Fibroblast of lung (primary cell): ENCODE data around the gene SUN5. TPM values are rescaled to one million over a fixed set of nuclear protein-coding genes. Genes with fewer than 3 reads are reported as not detected.

Experiments
- DNase-seq, 2 donors: peaks; one replicate each; pipeline versions ENCODE4 v3.0.0 to v3.0.0-alpha.2; 2010; ENCODE audit warnings: low read depth in 2 of 2
- H2AFZ ChIP-seq: 2 replicates; pipeline ENCODE4 v1.5.1; 2012; ENCODE audit warnings: low read length, control low read depth, inconsistent platforms
- H3K27ac ChIP-seq: 2 replicates; pipeline ENCODE4 v1.5.1; 2011; ENCODE audit warnings: low read length, control low read depth; ENCODE audit not compliant: insufficient read depth
- H3K27me3 ChIP-seq: 2 replicates; pipeline ENCODE4 v1.5.1; 2011; ENCODE audit warnings: mild to moderate bottlenecking, low read length; ENCODE audit not compliant: control insufficient read depth, insufficient read depth
- H3K36me3 ChIP-seq: 2 replicates; pipeline ENCODE4 v1.5.1; 2011; ENCODE audit warnings: low read length; ENCODE audit not compliant: control insufficient read depth, insufficient read depth
- H3K4me1 ChIP-seq: 2 replicates; pipeline ENCODE4 v1.5.1; 2011; ENCODE audit warnings: low read length; ENCODE audit not compliant: control insufficient read depth, insufficient read depth; ENCODE audit errors: extremely low read depth
- H3K4me2 ChIP-seq: 2 replicates; pipeline ENCODE4 v1.5.1; 2011; ENCODE audit warnings: low read length, control low read depth; ENCODE audit not compliant: insufficient read depth; ENCODE audit errors: extremely low read depth
- H3K4me3 ChIP-seq, 4 experiments: fragments of 200-600 bp in 1 of 4; sonication (generic) in 1 of 4; replicated peaks in 1 of 4; 2 replicates each; pipeline ENCODE4 v1.5.1; 2011 to 2016; ENCODE audit warnings: low read length in 4 of 4, low read depth in 3 of 4, mild to moderate bottlenecking in 3 of 4, control low read depth in 2 of 4, inconsistent platforms in 1 of 4, mixed read lengths in 1 of 4; ENCODE audit not compliant: insufficient read depth in 1 of 4; ENCODE audit errors: control extremely low read depth in 1 of 4
- H3K79me2 ChIP-seq: 2 replicates; pipeline ENCODE4 v1.5.1; 2012; ENCODE audit warnings: mild to moderate bottlenecking, low read length, inconsistent platforms; ENCODE audit not compliant: control insufficient read depth, insufficient read depth
- H3K9ac ChIP-seq: 2 replicates; pipeline ENCODE4 v1.5.1; 2011; ENCODE audit warnings: mild to moderate bottlenecking, low read length, control low read depth; ENCODE audit not compliant: insufficient read depth
- H3K9me3 ChIP-seq: 2 replicates; pipeline ENCODE4 v1.5.1; 2012; ENCODE audit warnings: low read depth, low read length; ENCODE audit not compliant: control insufficient read depth, insufficient read depth
- H4K20me1 ChIP-seq: 2 replicates; pipeline ENCODE4 v1.5.1; 2011; ENCODE audit warnings: low read length; ENCODE audit not compliant: control insufficient read depth, insufficient read depth; ENCODE audit errors: extremely low read depth
- CTCF ChIP-seq, 2 donors: IDR thresholded peaks in 1 of 2; conservative IDR thresholded peaks in 1 of 2; 1 replicate in 1 of 2; 2 replicates in 1 of 2; pipeline ENCODE4 v1.5.1; 2011 to 2012; ENCODE audit warnings: low read length in 2 of 2, control low read depth in 1 of 2, inconsistent platforms in 1 of 2, low read depth in 1 of 2, mild to moderate bottlenecking in 1 of 2
- EZH2 ChIP-seq: IDR thresholded peaks from 2 replicates; pipeline ENCODE4 v1.5.1; 2012; ENCODE audit warnings: low read length, control low read depth, mild to moderate bottlenecking; ENCODE audit errors: missing control alignments
- polyA plus RNA-seq, 2 donors: library from polyadenylated mRNA; depleted of rRNA in 1 of 2; stranded (reverse) in 1 of 2; unstranded in 1 of 2; fragments of >200 nt; gene quantifications; 2 replicates each; pipeline ENCODE4 v1.2.1, GENCODE V29; 2011 to 2012; ENCODE audit warnings: missing spikeins in 1 of 2
- total RNA-seq: library from RNA; depleted of rRNA; stranded (reverse); fragments of >200 nt; gene quantifications from 2 replicates; pipeline ENCODE4 v1.2.1, GENCODE V29; 2014

The SUN5 gene
- total and polyA plus RNA-seq, 2 donors (not counting 1 experiment from before 2014, with no cell fraction given): not detected

- no peak overlapping the region for H3K4me2 ChIP-seq
- H3K27me3 ChIP-seq: no peaks in the 10 kb centered on the region
- no peak overlapping the region for H3K4me3 ChIP-seq
- H3K9me3 ChIP-seq: no peaks in the 10 kb centered on the region
- no peaks in the 10 kb centered on the region for H3K79me2 ChIP-seq
- no peak overlapping the region for H2AFZ ChIP-seq
- H3K27ac ChIP-seq: no peak overlapping the region
- H3K4me1 ChIP-seq: no peaks in the 10 kb centered on the region
- H3K9ac ChIP-seq: no peak overlapping the region
- no peak for DNase-seq
- TF ChIP-seq EZH2 (no peak), CTCF (conservative IDR thresholded peaks at IDR 0.05 in 1 of 2, IDR thresholded peaks at IDR 0.05 in 1 of 2; ENCODE audit: low read depth in 1 of 2, low read length in 2 of 2) (no peak)
- H3K36me3 ChIP-seq: no peaks in the 10 kb centered on the region
- H4K20me1 ChIP-seq: no peaks in the 10 kb centered on the region
Measured at GRCh38 chr20:33033381-33033780, 29.1 kb upstream of the SUN5 start.

DNA sequence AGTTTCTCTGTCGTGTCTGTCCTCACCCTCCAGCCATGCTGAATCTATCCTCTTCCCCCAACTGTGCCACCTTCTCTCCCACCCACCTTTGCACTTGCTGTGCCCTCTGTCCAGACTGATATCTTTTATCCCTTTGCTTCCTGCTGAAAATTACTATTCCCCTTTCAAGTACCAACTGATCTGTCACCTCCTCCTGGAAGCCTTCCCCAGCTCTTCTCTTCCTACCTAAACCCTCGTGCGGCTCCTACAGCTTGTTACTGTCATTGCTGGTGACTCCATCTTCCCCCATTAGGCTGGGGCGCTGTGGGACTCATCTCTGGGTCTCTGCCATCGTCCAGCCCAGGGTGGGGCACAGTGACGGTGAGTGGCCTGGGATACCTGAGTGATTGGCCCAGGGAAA lies 28.3 kb upstream of the SUN5 start:
- Histone ChIP-seq H3K9me3 (no peaks in the 10 kb centered on the region), H3K9ac (no peak overlapping the region), H4K20me1 (no peaks in the 10 kb centered on the region), H3K27me3 (no peaks in the 10 kb centered on the region), H3K27ac (no peak overlapping the region), H3K4me1 (no peaks in the 10 kb centered on the region), H3K4me3 (no peak overlapping the region), H2AFZ (no peak overlapping the region), H3K79me2 (no peaks in the 10 kb centered on the region), H3K4me2 (no peak overlapping the region), H3K36me3 (no peaks in the 10 kb centered on the region)
- no peak for DNase-seq
- no peak for TF ChIP-seq CTCF (conservative IDR thresholded peaks at IDR 0.05 in 1 of 2, IDR thresholded peaks at IDR 0.05 in 1 of 2; ENCODE audit: low read depth in 1 of 2, low read length in 2 of 2)
- TF ChIP-seq EZH2: no peak

DNA sequence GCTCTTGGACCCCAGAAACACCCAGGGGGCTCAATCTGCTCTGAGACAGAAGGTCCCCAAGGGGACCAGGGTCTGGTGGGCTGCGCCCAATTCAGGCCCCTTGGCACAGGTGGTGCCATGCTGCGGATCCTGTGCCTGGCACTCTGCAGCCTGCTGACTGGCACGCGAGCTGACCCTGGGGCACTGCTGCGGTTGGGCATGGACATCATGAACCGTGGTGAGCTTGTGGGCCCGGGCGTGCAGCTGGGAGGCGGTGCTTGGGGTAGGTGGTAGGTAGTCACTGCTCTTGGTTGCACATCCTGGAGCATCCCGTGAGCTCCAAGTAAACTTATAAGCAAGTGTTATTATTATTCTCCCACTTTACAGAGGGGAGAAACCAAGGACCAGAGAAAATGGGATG lies 27.3 kb upstream of the SUN5 start, which contains the start of gene BPIFB6:
Gene BPIFB6 (plus strand): TSS at position 118 of the 400 bp plus-strand sequence. CDS start 0 bp downstream, at position 118.
- Histone ChIP-seq H3K4me3 (no peak within 1 kb of the TSS), H4K20me1 (no peaks in the 10 kb centered on the region), H3K36me3 (no peaks in the 10 kb centered on the region), H3K4me2 (no peak within 1 kb of the TSS), H3K9me3 (no peaks in the 10 kb centered on the region), H2AFZ (no peak within 1 kb of the TSS), H3K27ac (no peak within 1 kb of the TSS), H3K9ac (no peak within 1 kb of the TSS), H3K27me3 (no peaks in the 10 kb centered on the region), H3K79me2 (no peaks in the 10 kb centered on the region), H3K4me1 (no peaks in the 10 kb centered on the region)
- TF ChIP-seq CTCF (conservative IDR thresholded peaks at IDR 0.05 in 1 of 2, IDR thresholded peaks at IDR 0.05 in 1 of 2; ENCODE audit: low read depth in 1 of 2, low read length in 2 of 2): no peak
- no peak for DNase-seq
